Thoracic aorta endothelial cell (primary cell): ENCODE results near the gene GLRA2. TPM values are rescaled to one million over a fixed set of nuclear protein-coding genes. Genes with fewer than 3 reads are reported as not detected.

Source experiments
- total RNA-seq: library from RNA; depleted of rRNA; stranded (reverse); fragments of >200 nt; gene quantifications from 2 replicates; pipeline ENCODE4 v1.2.3, GENCODE V29; 2012

Gene GLRA2
- total RNA-seq: not detected in 2 replicates

GRCh38 chrX:14529290-14529989, at the start of gene GLRA2:
Gene GLRA2 (plus strand): TSS chrX:14529536. CDS start chrX:14530058, 522 bp downstream.

